Measurements from ENCODE around the gene ZNF574.

- TF ChIP-seq POLR2A (IDR thresholded peaks at IDR 0.05) = no peak
- no peak for TF ChIP-seq CTCF (IDR thresholded peaks at IDR 0.05)
Observed at GRCh38 chr19:42065511-42065910, 10.5 kb upstream of the ZNF574 start.
